H1 (cell line): ENCODE results near the gene PRSS36. TPM values are rescaled to one million over a fixed set of nuclear protein-coding genes. Genes with fewer than 3 reads are reported as not detected.

Experiments used
- CTCF ChIA-PET: fragments of 300-600 bp; sonication (Branson Sonifier 250); formaldehyde crosslinking; loops from one replicate; lab custom pipeline; 2021; ENCODE audit not compliant: partially characterized antibody; lab: Charles Lee
- POLR2A ChIA-PET: fragments of 300-600 bp; sonication (Branson Sonifier 250); formaldehyde crosslinking; loops from one replicate; lab custom pipeline; 2021; ENCODE audit warnings: inconsistent platforms; ENCODE audit not compliant: partially characterized antibody; lab: Charles Lee
- DNase-seq, 2 experiments: peaks; one replicate each; pipeline versions ENCODE4 v3.0.0 to v3.0.0-alpha.2; 2010 to 2022; ENCODE audit warnings: low spot score in 2 of 2, low read depth in 1 of 2, mixed read lengths in 1 of 2
- FAIRE-seq: peaks from 2 replicates; lab custom pipeline; 2011; peaks lifted over from hg19 to GRCh38; lab: Jason Lieb, UNC
- H2AFZ ChIP-seq: 2 replicates; pipeline ENCODE4 v1.8.1; 2012; ENCODE audit warnings: low read length, inconsistent platforms
- H2AK5ac ChIP-seq: 2 replicates; pipeline ENCODE4 v1.6.1; 2013; ENCODE audit warnings: low read depth, low read length
- H2BK120ac ChIP-seq: replicated peaks from 2 replicates; pipeline ENCODE3; 2013; ENCODE audit warnings: low read depth, low read length, inconsistent platforms
- H2BK12ac ChIP-seq: 2 replicates; pipeline ENCODE4 v1.6.1; 2013; ENCODE audit warnings: low read depth, low read length
- H2BK15ac ChIP-seq: 2 replicates; pipeline ENCODE4 v1.6.1; 2013; ENCODE audit warnings: low read length
- H2BK20ac ChIP-seq: 2 replicates; pipeline ENCODE4 v1.6.1; 2013; ENCODE audit warnings: low read length
- H2BK5ac ChIP-seq: 2 replicates; pipeline ENCODE4 v1.6.1; 2013; ENCODE audit warnings: low read depth, low read length
- H3K14ac ChIP-seq: 2 replicates; pipeline ENCODE4 v1.6.1; 2013; ENCODE audit warnings: inconsistent platforms; ENCODE audit not compliant: insufficient read length
- H3K18ac ChIP-seq: 2 replicates; pipeline ENCODE4 v1.6.1; 2013; ENCODE audit warnings: low read length; ENCODE audit errors: extremely low read depth
- H3K23ac ChIP-seq: 2 replicates; pipeline ENCODE4 v1.6.1; 2013; ENCODE audit warnings: inconsistent platforms; ENCODE audit not compliant: insufficient read length
- H3K23me2 ChIP-seq: 2 replicates; pipeline ENCODE4 v1.6.1; 2013; ENCODE audit warnings: low read depth, low read length
- H3K27ac ChIP-seq: 2 replicates; pipeline ENCODE4 v1.6.1; 2011; ENCODE audit warnings: low read depth, low read length, inconsistent platforms
- H3K27me3 ChIP-seq, 4 experiments: replicated peaks in 1 of 4; 1 replicate in 1 of 4; 2 replicates in 3 of 4; pipeline versions ENCODE4 v1.6.1 to v1.8.1; 2011 to 2013; ENCODE audit warnings: low read length in 3 of 4, mild to moderate bottlenecking in 3 of 4, inconsistent platforms in 2 of 4, mixed read lengths in 2 of 4, moderate library complexity in 1 of 4; ENCODE audit not compliant: control insufficient read depth in 3 of 4, insufficient read depth in 3 of 4; ENCODE audit errors: extremely low read depth in 1 of 4
- H3K36me3 ChIP-seq, 4 experiments: 2 replicates each; pipeline versions ENCODE4 v1.6.1 to v1.8.1; 2011 to 2013; ENCODE audit warnings: mild to moderate bottlenecking in 4 of 4, low read length in 3 of 4, moderate library complexity in 2 of 4, control low read depth in 1 of 4, inconsistent platforms in 1 of 4; ENCODE audit not compliant: insufficient read depth in 4 of 4, control insufficient read depth in 2 of 4
- H3K4ac ChIP-seq: replicated peaks from 2 replicates; pipeline ENCODE3; 2013; ENCODE audit warnings: low read length, low read depth, mixed read lengths, inconsistent platforms; ENCODE audit not compliant: insufficient read length
- H3K4me1 ChIP-seq, 4 experiments: replicated peaks in 1 of 4; 1 replicate in 1 of 4; 2 replicates in 3 of 4; pipeline versions ENCODE4 v1.6.1 to v1.8.1; 2011 to 2013; ENCODE audit warnings: low read length in 3 of 4, inconsistent platforms in 2 of 4, mixed read lengths in 1 of 4; ENCODE audit not compliant: insufficient read depth in 4 of 4, control insufficient read depth in 3 of 4
- H3K4me2 ChIP-seq, 2 experiments: 2 replicates each; pipeline versions ENCODE4 v1.6.1 to v1.8.1; 2011 to 2013; ENCODE audit warnings: low read depth in 2 of 2, low read length in 2 of 2, control low read depth in 1 of 2, inconsistent platforms in 1 of 2, mild to moderate bottlenecking in 1 of 2; ENCODE audit not compliant: insufficient read depth in 1 of 2
- H3K4me3 ChIP-seq, 4 experiments: fragments of 200-600, 300-600 bp in 1 of 4; sonication (generic), shearing (Covaris generic), sonication (Bioruptor Twin) in 1 of 4; 2 replicates each; pipeline versions ENCODE4 v1.5.1 to v1.8.1; 2011 to 2016; ENCODE audit warnings: low read length in 4 of 4, low read depth in 3 of 4, control low read depth in 2 of 4, inconsistent platforms in 2 of 4, mild to moderate bottlenecking in 2 of 4, mixed read lengths in 1 of 4, moderate library complexity in 1 of 4; ENCODE audit not compliant: insufficient read depth in 2 of 4; ENCODE audit errors: extremely low read depth in 1 of 4
- H3K56ac ChIP-seq: replicated peaks from 2 replicates; pipeline ENCODE3; 2013; ENCODE audit warnings: low read depth, mild to moderate bottlenecking, mixed read lengths, low read length, inconsistent platforms; ENCODE audit not compliant: insufficient read length
- H3K79me1 ChIP-seq: 2 replicates; pipeline ENCODE4 v1.6.1; 2013; ENCODE audit warnings: low read depth, low read length, control low read depth
- H3K79me2 ChIP-seq, 2 experiments: 2 replicates each; pipeline versions ENCODE4 v1.6.1 to v1.8.1; 2012 to 2013; ENCODE audit warnings: low read length in 2 of 2, mild to moderate bottlenecking in 2 of 2, inconsistent platforms in 1 of 2; ENCODE audit not compliant: insufficient read depth in 2 of 2, control insufficient read depth in 1 of 2
- H3K9ac ChIP-seq, 4 experiments: replicated peaks in 1 of 4; 1 replicate in 1 of 4; 2 replicates in 3 of 4; pipeline versions ENCODE4 v1.6.1 to v1.8.1; 2011 to 2013; ENCODE audit warnings: low read depth in 3 of 4, low read length in 3 of 4, control low read depth in 2 of 4, mild to moderate bottlenecking in 2 of 4, moderate library complexity in 2 of 4, inconsistent platforms in 1 of 4; ENCODE audit errors: extremely low read depth in 1 of 4
- H3K9me3 ChIP-seq, 2 experiments: 2 replicates each; pipeline versions ENCODE4 v1.6.1 to v1.8.1; 2012 to 2013; ENCODE audit warnings: mild to moderate bottlenecking in 2 of 2, moderate library complexity in 2 of 2, control low read depth in 1 of 2, inconsistent platforms in 1 of 2, low read depth in 1 of 2, low read length in 1 of 2, mixed read lengths in 1 of 2; ENCODE audit not compliant: insufficient read depth in 2 of 2
- H4K20me1 ChIP-seq, 2 experiments: replicated peaks in 1 of 2; 2 replicates each; pipeline versions ENCODE3 to v1.8.1; 2011 to 2013; ENCODE audit warnings: inconsistent platforms in 2 of 2, low read length in 2 of 2, mild to moderate bottlenecking in 1 of 2; ENCODE audit not compliant: insufficient read depth in 2 of 2, control insufficient read depth in 1 of 2
- H4K5ac ChIP-seq: 2 replicates; pipeline ENCODE4 v1.6.1; 2013; ENCODE audit warnings: low read length, low read depth, mixed read lengths, inconsistent platforms; ENCODE audit not compliant: insufficient read length
- H4K8ac ChIP-seq: 2 replicates; pipeline ENCODE4 v1.8.0; 2013; ENCODE audit warnings: mild to moderate bottlenecking, moderate library complexity, low read length, inconsistent platforms; ENCODE audit not compliant: insufficient read depth; ENCODE audit errors: extremely low read depth
- H4K91ac ChIP-seq: replicated peaks from 2 replicates; pipeline ENCODE3; 2013; ENCODE audit warnings: low read length, mixed read lengths, inconsistent platforms; ENCODE audit not compliant: insufficient read length
- ATF3 ChIP-seq: IDR thresholded peaks from 2 replicates; pipeline ENCODE4 v1.6.1; 2011; ENCODE audit warnings: low read depth, mild to moderate bottlenecking, low read length; ENCODE audit not compliant: insufficient read depth
- BACH1 ChIP-seq: IDR thresholded peaks from 2 replicates; pipeline ENCODE4 v1.6.1; 2012; ENCODE audit warnings: low read length, improper control_type of control experiment
- CHD1 ChIP-seq: IDR thresholded peaks from 2 replicates; pipeline ENCODE4 v1.6.1; 2012; ENCODE audit warnings: low read depth, low read length, improper control_type of control experiment
- POLR2A ChIP-seq, 2 experiments: IDR thresholded peaks; 1 replicate in 1 of 2; 2 replicates in 1 of 2; pipeline ENCODE4 v1.6.1; 2011; ENCODE audit warnings: low read depth in 2 of 2, low read length in 2 of 2, mild to moderate bottlenecking in 2 of 2; ENCODE audit errors: control extremely low read depth in 1 of 2
- POLR2AphosphoS5 ChIP-seq: IDR thresholded peaks from 2 replicates; pipeline ENCODE4 v1.6.1; 2011; ENCODE audit warnings: low read depth, low read length
- RBBP5 ChIP-seq: IDR thresholded peaks from 2 replicates; pipeline ENCODE4 v1.7.1; 2012; ENCODE audit warnings: low read depth, mild to moderate bottlenecking, inconsistent platforms, low read length, moderate library complexity, borderline replicate concordance
- SIRT6 ChIP-seq: IDR thresholded peaks from one replicate; pipeline ENCODE4 v1.7.1; 2012; ENCODE audit warnings: low read length, inconsistent platforms
- SP1 ChIP-seq: IDR thresholded peaks from 2 replicates; pipeline ENCODE4 v1.6.1; 2011; ENCODE audit warnings: low read depth, low read length
- SP2 ChIP-seq: IDR thresholded peaks from 2 replicates; pipeline ENCODE4 v1.6.1; 2012; ENCODE audit warnings: mild to moderate bottlenecking, low read length, inconsistent platforms
- WGBS, 2 experiments: shearing (Covaris generic) in 1 of 2; methylation state at CpG; one replicate each; pipeline versions ENCODE4 v1.1.6 to v1.1.7; 2013 to 2015; ENCODE audit warnings: low lambda C conversion rate in 2 of 2, mixed read lengths in 2 of 2, inconsistent platforms in 1 of 2, low coverage in 1 of 2, missing lambda C conversion rate in 1 of 2; ENCODE audit not compliant: insufficient replicate concordance in 2 of 2, insufficient coverage in 1 of 2, insufficient read length in 1 of 2; ENCODE audit errors: extremely low coverage in 1 of 2, missing lambda C conversion rate in 1 of 2; 5-methylcytosine and 5-hydroxymethylcytosine counted together
- polyA plus RNA-seq, 7 experiments: library from polyadenylated mRNA; depleted of rRNA in 3 of 7; stranded (reverse) in 5 of 7; unstranded in 2 of 7; fragments of >200 nt in 5 of 7; fragments of 200-250 nt in 2 of 7; gene quantifications; 1 replicate in 5 of 7; 2 replicates in 1 of 7; 4 replicates in 1 of 7; pipeline versions ENCODE4 v1.2.1 to v1.2.3, GENCODE V29; 2011 to 2013; ENCODE audit warnings: missing spikeins in 2 of 7, mixed read lengths in 2 of 7
- total RNA-seq: library from RNA; stranded (reverse); fragmentation: NEBNext Ultra II Directional; extraction: Animal tissue kit (Norgen Biotek cat#: 25700); gene quantifications from 2 replicates; pipeline ENCODE4 v1.2.1, GENCODE V29; 2021

Gene PRSS36
- total and polyA plus RNA-seq, 2 of the 8 experiments (the other 6 are each of a cell fraction or from before 2014, with no cell fraction given): 1.3 to 1.9 TPM

- Histone ChIP-seq H2BK5ac (no peak overlapping the region), H4K91ac (no peak overlapping the region), H2BK12ac (no peak overlapping the region), H3K36me3 (peaks cover 50 to 71% (median 64%) of the 10 kb centered on the region in 4 experiments), H2BK20ac (no peak overlapping the region), H4K20me1 (peaks cover 46 to 53% of the 10 kb centered on the region in 2 experiments), H3K27me3 (no peaks in the 10 kb centered on the region), H3K9ac (no peak overlapping the region), H3K14ac (no peak overlapping the region), H3K79me1 (peaks cover 11% of the 10 kb centered on the region), H3K4me3 (peak overlapping the region in 1 of 4 experiments; percentile 85; a peak in 4 of 8 replicates), H2BK15ac (no peak overlapping the region), H4K8ac (peak overlapping the region; percentile 28; the same call in 1 of the 2 replicates), H3K56ac (no peak overlapping the region), H3K18ac (no peak overlapping the region), H3K27ac (no peak overlapping the region), H4K5ac (no peak overlapping the region), H3K4me1 (peaks cover 0 to 5% (median 2%) of the 10 kb centered on the region in 4 experiments; a peak in 5 of 7 replicates), H3K79me2 (peaks cover 40 to 92% of the 10 kb centered on the region in 2 experiments), H3K4me2 (peak overlapping the region; percentile 92 to 93; a peak in 2 of 4 replicates), H3K4ac (no peak overlapping the region), H3K23ac (no peak overlapping the region), H2AK5ac (no peak overlapping the region), H2AFZ (no peak overlapping the region), H3K9me3 (no peaks in the 10 kb centered on the region), H3K23me2 (peaks cover 14% of the 10 kb centered on the region; the same call in 1 of the 2 replicates), H2BK120ac (no peak overlapping the region)
- DNase-seq (no peak), FAIRE-seq (no peak)
- ChIA-PET CTCF (interaction anchor here (0.6 to 1.3 kb wide), 2 partner anchors 199 to 996 kb away, joined by 3 to 4 read pairs; no protein-coding TSS in a partner anchor), POLR2A (interaction anchor here (0.6 to 6.9 kb wide), 28 partner anchors 6 to 715 kb away, joined by 3 to 407 read pairs (median 4); partner anchors contain the start of genes FUS, PRSS8, PYCARD and PYDC1)
- WGBS, 2 experiments: 93% methylated on average over 10 of the region's 10 CpGs; no CpG with 5 or more reads in 1 of the 2 experiments
- TF ChIP-seq CHD1 (no peak), SP1 (peak; percentile 23; the same call in 1 of the 2 replicates), BACH1 (no peak), RBBP5 (no peak), SP2 (no peak), POLR2A (IDR thresholded peaks at IDR 0.05; ENCODE audit: control extremely low read depth in 1 of 2, low read depth in 2 of 2, low read length in 2 of 2) (peak in 1 of 2 experiments; percentile 43; a peak in 1 of 3 replicates), SIRT6 (peak; percentile 22), POLR2AphosphoS5 (peak; percentile 48; the same call in 1 of the 2 replicates), ATF3 (no peak)
These were observed 33.9 kb upstream of the PRSS36 start for GRCh38 chr16:31183432-31184428.
